SU-DHL-6 (cell line): ENCODE results near the gene TRAPPC5.

Source experiments
- EZH2phosphoT487 ChIP-seq: fragments of 200-600 bp; sonication (generic), shearing (Covaris generic); conservative IDR thresholded peaks from 2 replicates; pipeline ENCODE4 v1.6.1; 2018; ENCODE audit warnings: mild to moderate bottlenecking, antibody characterized with exemption, low read length, moderate library complexity, mixed read lengths
- TF ChIP-seq, protein P1 (sequence below): fragments of 200-600 bp; sonication (generic); IDR thresholded peaks from one replicate; pipeline ENCODE4 v1.5.1; 2017; ENCODE audit warnings: antibody characterized with exemption, mild to moderate bottlenecking, low read length, moderate library complexity; ENCODE audit not compliant: insufficient read depth, poor library complexity, severe bottlenecking

DNA sequence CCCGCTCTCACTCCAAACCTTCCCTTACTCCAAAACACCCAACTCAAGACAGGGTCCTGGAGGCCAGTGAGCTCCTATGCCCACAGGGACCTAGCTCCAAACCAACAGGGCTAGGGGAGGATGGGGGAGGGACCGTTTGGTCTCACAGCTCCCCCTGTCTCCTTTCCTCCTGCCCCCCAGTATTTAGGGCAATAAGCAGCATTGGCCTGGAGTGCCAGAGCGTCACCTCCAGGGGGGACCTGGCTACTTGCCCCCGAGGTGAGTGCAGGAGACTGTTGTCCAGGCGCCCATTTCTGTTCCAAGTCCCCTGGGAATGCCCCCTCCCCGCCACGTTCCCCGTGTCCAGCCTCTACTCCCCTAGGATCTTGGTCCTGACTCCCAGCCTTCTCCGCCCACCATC is 11.0 kb upstream of the TRAPPC5 start:
- TF ChIP-seq, protein P1, sequence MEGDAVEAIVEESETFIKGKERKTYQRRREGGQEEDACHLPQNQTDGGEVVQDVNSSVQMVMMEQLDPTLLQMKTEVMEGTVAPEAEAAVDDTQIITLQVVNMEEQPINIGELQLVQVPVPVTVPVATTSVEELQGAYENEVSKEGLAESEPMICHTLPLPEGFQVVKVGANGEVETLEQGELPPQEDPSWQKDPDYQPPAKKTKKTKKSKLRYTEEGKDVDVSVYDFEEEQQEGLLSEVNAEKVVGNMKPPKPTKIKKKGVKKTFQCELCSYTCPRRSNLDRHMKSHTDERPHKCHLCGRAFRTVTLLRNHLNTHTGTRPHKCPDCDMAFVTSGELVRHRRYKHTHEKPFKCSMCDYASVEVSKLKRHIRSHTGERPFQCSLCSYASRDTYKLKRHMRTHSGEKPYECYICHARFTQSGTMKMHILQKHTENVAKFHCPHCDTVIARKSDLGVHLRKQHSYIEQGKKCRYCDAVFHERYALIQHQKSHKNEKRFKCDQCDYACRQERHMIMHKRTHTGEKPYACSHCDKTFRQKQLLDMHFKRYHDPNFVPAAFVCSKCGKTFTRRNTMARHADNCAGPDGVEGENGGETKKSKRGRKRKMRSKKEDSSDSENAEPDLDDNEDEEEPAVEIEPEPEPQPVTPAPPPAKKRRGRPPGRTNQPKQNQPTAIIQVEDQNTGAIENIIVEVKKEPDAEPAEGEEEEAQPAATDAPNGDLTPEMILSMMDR = no peak
- TF ChIP-seq EZH2phosphoT487 = no peak
